Measurements from ENCODE around the gene DENND2C. TPM values are rescaled to one million over a fixed set of nuclear protein-coding genes. Genes with fewer than 3 reads are reported as not detected.

Gene DENND2C
- total RNA-seq, 2 experiments from 2014 or later = 0.47 to 0.93 TPM

GRCh38 chr1:114559356-114559755, 110.5 kb downstream of the DENND2C start:
- Histone ChIP-seq H3K4me2 (ENCODE audit: low read length) (no peak overlapping the region), H3K4me1 (ENCODE audit: insufficient read depth, low read length, poor library complexity, severe bottlenecking) (no peaks in the 10 kb centered on the region), H4K20me1 (ENCODE audit: insufficient read depth, low read length) (no peaks in the 10 kb centered on the region), H3K36me3 (ENCODE audit: insufficient read depth, low read length) (peaks cover 12% of the 10 kb centered on the region; the same call in 1 of the 2 replicates), H2AFZ (ENCODE audit: low read length) (no peak overlapping the region), H3K79me2 (ENCODE audit: insufficient read depth, low read depth, low read length) (no peaks in the 10 kb centered on the region), H3K27ac (ENCODE audit: low read depth, low read length, poor library complexity, severe bottlenecking) (no peak overlapping the region), H3K9me2 (ENCODE audit: insufficient read depth, low read length) (no peaks in the 10 kb centered on the region), H3K4me3 (ENCODE audit: low read depth, low read length, poor library complexity, severe bottlenecking) (no peak overlapping the region), H3K9me3 (ENCODE audit: low read length) (no peaks in the 10 kb centered on the region)
- CTCF ChIA-PET (ENCODE audit: unreplicated experiment) = interaction anchor here (0.6 to 0.7 kb wide), 2 partner anchors 19 to 213 kb away, joined by 3 to 5 read pairs; no protein-coding TSS in a partner anchor
- no TSS peak for BruUV-seq (replicated peaks)
- TF ChIP-seq EZH2phosphoT487 (IDR thresholded peaks at IDR 0.05; ENCODE audit: borderline replicate concordance, low read depth, low read length) (no peak), CTCF (conservative IDR thresholded peaks at IDR 0.05; ENCODE audit: low read length) (no peak)
- DNase-seq (ENCODE audit: low spot score) = no peak
- POLR2A ChIA-PET = interaction anchor here (0.7 to 0.9 kb wide), 3 partner anchors 8 to 213 kb away, joined by 3 to 5 read pairs (median 3); no protein-coding TSS in a partner anchor
- intact Hi-C loops (cut with micrococcal nuclease; ENCODE audit: unreplicated experiment) = loop anchor here (2.0 to 10.0 kb wide), 3 partner anchors 55 to 582 kb away; partner anchors contain the start of gene OLFML3

- H3K4me3 ChIP-seq (ENCODE audit: low read depth, low read length, poor library complexity, severe bottlenecking) = no peak overlapping the region
- H4K20me1 ChIP-seq (ENCODE audit: insufficient read depth, low read length) = no peaks in the 10 kb centered on the region
- H3K9me3 ChIP-seq (ENCODE audit: low read length) = no peaks in the 10 kb centered on the region
- intact Hi-C loops (cut with micrococcal nuclease; ENCODE audit: unreplicated experiment) = loop anchor here (2.0 to 10.0 kb wide), 3 partner anchors 56 to 581 kb away; partner anchors contain the start of gene OLFML3
- DNase-seq (ENCODE audit: low spot score) = peak; percentile 57
- TF ChIP-seq CTCF (conservative IDR thresholded peaks at IDR 0.05; ENCODE audit: low read length) (peak; percentile 88), EZH2phosphoT487 (IDR thresholded peaks at IDR 0.05; ENCODE audit: borderline replicate concordance, low read depth, low read length) (no peak)
- H3K4me1 ChIP-seq (ENCODE audit: insufficient read depth, low read length, poor library complexity, severe bottlenecking) = no peaks in the 10 kb centered on the region
- ChIA-PET CTCF (ENCODE audit: unreplicated experiment) (no interaction called here), POLR2A (interaction anchor here (0.7 kb wide), 2 partner anchors 9 to 152 kb away, joined by 3 read pairs; no protein-coding TSS in a partner anchor)
- H3K27ac ChIP-seq (ENCODE audit: low read depth, low read length, poor library complexity, severe bottlenecking) = no peak overlapping the region
- H3K9me2 ChIP-seq (ENCODE audit: insufficient read depth, low read length) = no peaks in the 10 kb centered on the region
- no peak overlapping the region for H3K4me2 ChIP-seq (ENCODE audit: low read length)
- peaks cover 6% of the 10 kb centered on the region; the same call in 1 of the 2 replicates for H3K36me3 ChIP-seq (ENCODE audit: insufficient read depth, low read length)
- H3K79me2 ChIP-seq (ENCODE audit: insufficient read depth, low read depth, low read length) = no peaks in the 10 kb centered on the region
- BruUV-seq (replicated peaks) = no TSS peak
- H2AFZ ChIP-seq (ENCODE audit: low read length) = no peak overlapping the region
Measured at GRCh38 chr1:114558544-114558943, 111.3 kb downstream of the DENND2C start.

GRCh38 chr1:114554577-114554976, 115.3 kb downstream of the DENND2C start:
- BruUV-seq (replicated peaks) = no TSS peak
- H3K9me3 ChIP-seq (ENCODE audit: low read length) = no peaks in the 10 kb centered on the region
- POLR2A ChIA-PET = interaction anchor here (0.5 to 1.2 kb wide), 3 partner anchors 8 to 185 kb away, joined by 3 read pairs; no protein-coding TSS in a partner anchor
- H3K9me2 ChIP-seq (ENCODE audit: insufficient read depth, low read length) = no peaks in the 10 kb centered on the region
- no peak overlapping the region for H3K4me3 ChIP-seq (ENCODE audit: low read depth, low read length, poor library complexity, severe bottlenecking)
- H4K20me1 ChIP-seq (ENCODE audit: insufficient read depth, low read length) = no peaks in the 10 kb centered on the region
- no peaks in the 10 kb centered on the region for H3K79me2 ChIP-seq (ENCODE audit: insufficient read depth, low read depth, low read length)
- DNase-seq (ENCODE audit: low spot score) = no peak
- no peak overlapping the region for H3K4me2 ChIP-seq (ENCODE audit: low read length)
- no peaks in the 10 kb centered on the region for H3K4me1 ChIP-seq (ENCODE audit: insufficient read depth, low read length, poor library complexity, severe bottlenecking)
- H3K27ac ChIP-seq (ENCODE audit: low read depth, low read length, poor library complexity, severe bottlenecking) = no peak overlapping the region
- CTCF ChIA-PET (ENCODE audit: unreplicated experiment) = interaction anchor here (0.6 kb wide), 1 partner anchor 283 kb away, joined by 3 read pairs; no protein-coding TSS in a partner anchor
- TF ChIP-seq CTCF (conservative IDR thresholded peaks at IDR 0.05; ENCODE audit: low read length) (no peak), EZH2phosphoT487 (IDR thresholded peaks at IDR 0.05; ENCODE audit: borderline replicate concordance, low read depth, low read length) (no peak)
- H2AFZ ChIP-seq (ENCODE audit: low read length) = no peak overlapping the region
- intact Hi-C loops (cut with micrococcal nuclease; ENCODE audit: unreplicated experiment) = loop anchor here (10.0 kb wide), 1 partner anchor 60 kb away; no protein-coding TSS in a partner anchor
- no peaks in the 10 kb centered on the region for H3K36me3 ChIP-seq (ENCODE audit: insufficient read depth, low read length)

All from OCI-LY7 (cell line).